Superior temporal gyrus (tissue), 1 donor: Measurements from ENCODE around the gene CCDC192.
"Not testable (repeated sequence)": the region's sequence is repeated elsewhere in the genome, so short reads cannot be mapped to it uniquely, and the experiment has no call there.

Source experiments
- DNase-seq: peaks from one replicate; pipeline ENCODE4 v3.0.0-alpha.2; 2016; ENCODE audit errors: extremely low spot score

CCDC192 gene, protein sequence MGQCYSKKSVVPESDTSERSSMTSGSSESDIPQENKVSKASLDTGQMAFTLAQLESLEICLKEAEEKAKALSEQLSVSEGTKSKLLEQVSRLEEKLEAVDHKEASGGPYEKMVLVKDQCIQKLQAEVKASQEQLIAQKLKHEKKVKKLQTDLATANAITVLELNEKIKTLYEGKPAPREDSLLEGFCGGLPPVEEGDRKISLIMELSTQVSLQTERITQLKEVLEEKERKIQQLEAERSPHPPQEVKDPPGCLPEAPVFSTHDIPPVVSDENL

DNA sequence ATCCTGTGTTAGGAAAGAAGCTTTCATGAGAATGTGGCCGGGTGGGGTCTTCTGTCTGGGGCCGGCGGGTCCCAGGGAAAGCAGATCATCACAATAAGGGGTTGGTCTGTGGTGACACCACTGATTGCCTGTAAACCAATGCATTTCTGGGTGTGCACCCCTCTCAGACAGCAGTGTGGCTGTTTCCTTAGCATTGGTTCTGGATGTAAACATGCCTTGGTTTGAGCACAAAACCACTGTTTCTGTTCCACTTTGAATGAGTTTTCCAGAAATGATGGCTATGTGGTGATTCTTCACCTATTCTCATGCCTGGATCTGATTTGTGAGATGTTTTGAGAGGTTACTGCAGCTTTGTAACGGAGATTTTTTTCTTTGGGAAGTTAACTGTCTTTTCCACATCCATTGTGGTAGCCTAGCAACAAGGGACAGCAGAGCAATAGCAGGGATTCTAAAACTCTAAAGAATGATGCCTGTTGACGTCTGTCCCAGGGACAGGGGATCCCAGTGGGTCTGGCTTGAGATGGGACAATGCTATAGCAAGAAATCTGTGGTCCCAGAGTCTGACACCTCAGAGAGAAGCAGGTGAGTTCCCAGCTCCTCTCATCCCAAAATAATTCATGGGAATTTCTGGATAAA lies at the start of gene CCDC192:
Gene CCDC192 (plus strand): TSS at position 466 of the 636 bp plus-strand sequence. CDS start 55 bp downstream, at position 521.
- DNase-seq = no peak

DNA sequence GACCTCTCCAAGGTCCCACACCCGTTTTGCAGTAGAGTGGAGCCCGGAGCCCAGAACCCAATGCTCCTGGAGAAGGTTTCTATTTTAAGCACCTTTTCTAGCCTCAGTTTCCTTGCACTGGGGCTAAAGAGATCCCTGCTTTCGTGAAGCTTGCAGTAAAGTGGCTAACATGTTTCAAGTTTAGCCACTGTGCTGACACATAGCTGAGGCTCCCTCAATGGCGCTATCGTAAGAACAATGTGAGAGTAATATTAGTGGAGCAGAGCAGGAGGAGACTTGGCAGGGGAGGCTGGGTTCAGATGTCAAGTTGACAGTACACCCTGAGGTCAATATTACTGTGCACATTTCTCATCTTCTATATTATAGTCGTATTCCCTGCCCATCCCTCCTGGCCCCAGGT lies 46.4 kb upstream of the CCDC192 start:
- no peak for DNase-seq

GRCh38 chr5:127660047-127660733 lies 43.0 kb upstream of the CCDC192 start:
- no peak for DNase-seq

GRCh38 chr5:127664093-127664492 lies 39.1 kb upstream of the CCDC192 start:
- no peak for DNase-seq

GRCh38 chr5:127665641-127666040 lies 37.5 kb upstream of the CCDC192 start:
- DNase-seq = no peak

- no peak for DNase-seq
Observed at GRCh38 chr5:127666043-127666716, 37.0 kb upstream of the CCDC192 start.

DNA sequence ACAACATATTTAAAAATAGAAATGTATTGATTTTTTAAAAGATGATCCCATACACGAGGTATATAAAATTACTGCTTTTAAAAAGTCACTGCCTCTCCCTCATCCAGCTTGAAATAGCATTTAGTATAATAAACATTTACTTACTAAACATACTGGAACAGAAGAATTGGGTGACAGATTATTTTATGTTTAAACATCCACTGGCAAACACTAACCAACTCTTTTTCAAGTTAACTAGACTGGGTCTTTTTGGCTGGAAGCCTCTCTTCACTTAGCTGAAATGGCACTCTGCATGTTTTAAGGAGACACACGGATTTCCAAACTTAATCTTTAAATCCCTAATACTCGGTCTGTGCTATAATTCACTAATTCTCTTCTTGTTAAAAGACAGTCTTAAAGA lies 35.3 kb upstream of the CCDC192 start:
- no peak for DNase-seq

DNA sequence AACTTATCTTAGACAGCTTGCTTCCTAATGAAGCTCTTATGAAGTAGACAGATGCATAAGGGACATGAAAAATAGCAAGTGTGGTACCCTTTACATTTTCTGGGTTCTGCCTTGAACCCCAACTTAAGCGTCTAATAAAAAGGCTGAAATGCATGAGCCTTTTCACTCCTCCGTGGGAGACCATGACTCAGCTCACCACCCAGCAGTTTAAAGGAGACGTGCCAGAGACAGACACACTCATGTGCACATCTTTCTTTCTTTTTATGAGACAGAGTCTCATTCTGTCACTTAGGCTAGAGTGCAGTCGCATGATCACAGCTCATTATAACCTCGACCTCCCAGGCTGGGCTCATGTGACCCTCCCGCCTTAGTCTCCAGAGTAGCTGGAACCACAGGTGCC lies 32.0 kb upstream of the CCDC192 start:
- DNase-seq = no peak

DNA sequence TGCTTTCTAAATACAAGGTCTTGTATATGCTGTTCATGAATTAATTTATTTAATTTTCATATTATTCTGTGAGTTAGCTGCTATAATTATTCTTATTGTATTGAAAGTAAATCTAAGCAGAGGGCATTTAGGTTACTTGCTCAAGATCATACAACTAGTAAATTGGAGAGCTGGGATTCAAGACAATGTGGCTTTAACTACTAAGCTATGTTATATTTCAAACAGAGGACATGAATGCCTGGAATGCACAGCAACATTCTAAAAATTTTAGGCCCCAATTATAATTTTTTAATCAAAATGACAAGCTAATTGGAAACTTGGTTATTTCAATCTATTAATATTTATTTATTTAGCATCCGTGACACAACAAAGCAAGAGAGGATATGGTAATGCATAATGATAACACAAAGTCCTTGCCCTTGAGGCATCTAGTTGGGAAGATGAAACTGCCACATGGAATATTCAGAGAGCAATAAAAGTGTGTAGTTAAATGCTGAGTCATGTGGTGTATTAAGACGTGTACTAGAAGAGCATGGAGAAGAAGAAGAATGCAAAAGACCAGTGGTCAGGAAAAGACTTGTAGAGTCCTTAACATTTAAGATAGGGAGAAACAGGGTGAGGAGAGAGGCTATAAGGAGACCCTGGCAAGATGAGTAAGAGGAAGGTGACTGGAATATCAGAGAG lies 29.9 kb upstream of the CCDC192 start:
- DNase-seq = no peak

GRCh38 chr5:127676951-127677350 lies 26.2 kb upstream of the CCDC192 start:
- DNase-seq = not testable (repeated sequence)

DNA sequence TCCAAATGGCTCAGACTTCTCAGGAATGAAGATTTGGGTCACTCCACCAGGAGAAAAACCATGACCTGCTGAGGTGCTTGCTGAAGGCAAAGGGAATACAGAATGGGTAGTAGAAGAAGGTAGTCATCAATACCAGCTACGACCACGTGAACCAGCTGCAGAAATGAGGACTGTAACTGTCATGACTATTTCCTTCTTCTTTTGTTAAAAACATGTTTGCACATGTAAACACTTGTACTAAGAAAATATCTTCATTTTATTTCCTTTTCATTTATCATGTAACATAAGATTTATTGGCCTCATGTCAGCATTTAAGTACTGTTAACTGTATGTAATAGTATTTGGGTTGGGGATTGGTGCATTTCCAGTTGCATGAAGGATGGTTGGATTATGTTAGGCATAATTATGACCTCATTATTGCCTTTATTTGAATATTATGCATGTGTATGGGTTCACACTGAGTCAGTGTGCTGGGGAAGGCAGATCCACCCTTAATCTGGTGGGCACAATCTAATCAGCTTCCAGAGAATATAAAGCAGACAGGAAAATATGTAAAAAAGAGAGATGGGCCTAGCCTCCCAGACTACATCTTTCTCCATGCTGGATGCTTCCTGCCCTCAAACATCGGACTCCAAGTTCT lies 23.4 kb upstream of the CCDC192 start:
- DNase-seq = not testable (repeated sequence)

GRCh38 chr5:127680595-127680994 lies 22.6 kb upstream of the CCDC192 start:
- DNase-seq = no peak

GRCh38 chr5:127683008-127683407 lies 20.2 kb upstream of the CCDC192 start:
- DNase-seq = no peak

GRCh38 chr5:127684726-127685467 lies 18.3 kb upstream of the CCDC192 start:
- no peak for DNase-seq

GRCh38 chr5:127685662-127686061 lies 17.5 kb upstream of the CCDC192 start:
- DNase-seq = no peak

DNA sequence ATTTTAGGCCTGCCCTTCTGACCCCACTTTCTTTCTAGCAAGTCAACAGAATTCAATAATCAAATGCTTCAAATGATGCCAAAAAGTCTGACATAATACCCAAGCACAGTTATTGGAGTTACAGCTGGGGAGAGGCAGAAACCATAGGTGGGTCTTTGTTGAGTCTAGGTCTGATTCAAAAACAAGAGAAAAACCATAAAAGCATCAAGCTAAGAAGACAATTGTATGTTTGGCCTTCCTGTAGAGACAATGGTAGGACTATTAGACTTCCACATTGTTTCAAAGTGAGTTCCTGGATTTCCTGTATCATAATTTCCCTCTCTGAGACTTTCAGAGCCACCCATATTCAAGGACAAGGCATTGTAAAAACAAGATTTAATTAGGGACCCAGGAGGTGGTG lies 16.8 kb upstream of the CCDC192 start:
- DNase-seq = no peak

DNA sequence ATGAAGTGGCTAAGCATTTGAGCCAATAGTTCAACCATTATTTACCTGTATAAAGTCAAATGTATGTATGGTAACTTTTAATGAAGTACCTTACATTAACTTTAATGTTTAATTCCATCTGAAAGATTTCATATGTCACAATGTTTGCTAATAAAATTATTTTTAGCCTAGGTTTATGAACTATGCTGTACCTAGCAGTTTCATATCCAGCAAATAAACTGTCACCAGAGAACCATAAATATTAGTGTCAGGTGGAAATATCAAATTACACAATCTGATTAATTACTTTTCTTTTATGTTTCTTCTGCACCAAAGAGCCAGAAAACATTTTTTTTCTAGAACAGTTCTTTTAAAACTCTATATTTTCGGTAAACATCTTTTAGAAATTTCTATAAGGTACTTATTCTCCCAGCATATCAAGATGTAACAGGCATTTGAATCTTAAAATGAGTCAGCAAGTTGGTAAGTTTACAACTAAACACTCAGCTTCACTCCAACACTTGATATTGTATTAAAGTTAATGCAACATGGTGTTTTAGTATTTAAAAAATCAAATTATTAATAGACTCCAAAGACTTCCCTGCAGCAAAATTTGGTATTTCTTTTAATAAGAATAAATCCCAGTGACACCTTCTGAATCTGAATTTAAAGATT lies 8.5 kb upstream of the CCDC192 start:
- no peak for DNase-seq

DNA sequence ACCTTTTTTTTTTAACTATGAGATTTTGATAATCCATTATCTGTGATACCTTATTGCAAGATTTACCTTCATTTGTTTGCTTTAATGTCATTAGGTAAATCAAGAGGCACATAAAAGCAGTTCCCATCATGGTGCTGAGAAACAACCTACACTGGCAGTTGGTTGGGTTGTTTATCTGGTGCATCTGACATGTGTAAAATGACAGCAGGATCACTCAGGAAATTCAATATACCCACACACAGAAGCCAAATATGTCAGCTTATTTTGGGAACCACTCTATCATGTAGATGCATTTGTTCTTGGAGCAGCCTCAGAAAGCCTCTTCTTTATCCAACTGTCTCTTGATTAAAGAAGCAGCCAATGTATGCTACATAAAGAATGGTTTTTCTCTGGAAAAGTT lies 7.8 kb upstream of the CCDC192 start:
- no peak for DNase-seq

- no peak for DNase-seq
Observed at GRCh38 chr5:127696683-127697082, 6.5 kb upstream of the CCDC192 start.
